Nucleus accumbens (tissue), 56 donors: ENCODE results near the gene TLE4.

Experiments
- DNase-seq, 56 donors: peaks; one replicate each; lab custom pipeline; 2025; lab: John Stamatoyannopoulos, UW

Gene TLE4

DNA sequence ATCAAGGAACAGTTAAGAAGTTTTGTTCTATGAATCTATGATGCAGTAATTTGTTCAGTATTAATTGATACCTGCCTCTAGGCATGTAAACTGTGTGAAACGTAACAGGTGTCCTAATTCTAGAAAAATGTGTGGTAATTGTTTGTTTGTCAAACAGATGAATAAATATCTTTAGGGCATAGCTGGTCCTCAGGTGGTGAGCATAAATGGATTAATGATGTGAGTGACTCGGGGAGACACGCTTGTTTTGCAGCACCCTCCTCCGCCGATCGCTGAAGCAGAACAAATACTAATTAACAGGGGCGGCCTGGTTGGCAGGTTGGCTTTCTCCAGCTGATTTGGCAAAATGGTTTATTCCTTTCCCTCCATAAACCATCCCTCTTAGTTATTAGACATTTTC lies 88.8 kb downstream of the TLE4 start:
- DNase-seq = no peak

DNA sequence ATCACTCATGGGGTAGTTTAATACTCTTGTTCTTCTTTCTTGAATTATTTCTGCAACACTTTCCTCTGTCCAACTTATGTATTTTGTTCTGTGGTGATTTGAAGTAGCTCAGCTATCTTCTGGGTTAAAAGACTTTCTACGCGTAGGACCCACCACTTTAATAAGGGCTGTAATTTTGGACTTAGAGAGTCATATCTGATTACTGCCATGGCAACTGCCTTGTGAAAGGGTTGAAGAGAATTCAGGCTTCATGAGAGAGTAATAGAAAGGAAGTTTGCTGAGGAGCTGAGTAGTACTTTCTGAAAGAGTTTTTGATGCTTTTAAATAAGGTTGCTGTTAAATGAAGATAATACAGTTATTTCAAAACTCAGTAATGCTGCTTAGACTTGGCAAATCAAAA lies 89.5 kb downstream of the TLE4 start:
- no peak for DNase-seq

DNA sequence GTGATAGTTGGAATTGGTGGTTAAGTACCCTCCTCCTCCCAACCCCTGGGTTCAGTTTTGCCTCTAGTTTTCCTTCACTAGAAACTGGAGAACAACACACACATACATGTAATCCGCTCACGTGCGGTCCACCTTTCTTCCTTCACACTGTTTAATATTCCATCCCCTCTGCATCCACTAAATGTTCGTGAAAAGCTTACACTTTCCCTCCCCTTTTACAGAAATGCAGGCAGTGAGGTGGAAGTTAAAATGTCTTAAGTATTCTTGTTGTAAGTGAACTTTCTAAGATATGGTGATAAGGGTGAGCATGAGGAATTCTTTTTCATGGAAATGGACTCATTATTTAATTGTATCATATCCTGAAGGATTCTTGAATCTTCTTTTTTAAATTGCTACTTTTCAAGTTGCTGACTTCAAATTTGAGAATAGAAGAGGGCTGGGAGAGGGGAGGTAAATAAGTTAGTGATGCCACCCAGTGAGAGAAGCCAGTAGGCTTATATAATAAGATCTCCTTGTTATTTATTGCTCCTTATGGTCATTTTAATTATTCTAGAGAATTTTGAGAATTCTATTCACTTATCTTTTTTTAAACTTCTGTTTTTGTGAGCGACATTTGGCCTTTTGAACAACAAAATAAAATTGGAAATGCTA lies 90.2 kb downstream of the TLE4 start:
- DNase-seq = no peak

DNA sequence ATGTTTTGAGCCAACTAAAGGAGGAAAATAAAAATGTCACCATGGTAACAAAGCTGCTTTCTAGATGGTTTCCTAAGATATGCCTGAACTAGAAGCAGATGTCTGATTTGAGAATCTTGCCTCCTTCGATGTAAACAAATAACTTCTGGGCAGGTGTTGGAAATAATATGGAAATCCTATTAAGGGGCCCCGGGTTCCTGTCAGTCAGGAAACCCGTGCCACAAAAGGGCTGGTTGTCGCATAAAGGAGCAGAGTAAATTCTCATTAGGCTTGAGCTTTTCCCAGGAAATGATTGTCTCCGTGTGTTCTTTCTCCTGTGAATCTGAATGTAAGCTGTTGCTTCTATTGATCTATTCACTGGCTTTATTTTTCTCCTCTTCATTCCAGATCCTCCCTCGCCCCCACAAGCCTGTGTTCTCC lies 90.8 kb downstream of the TLE4 start:
- DNase-seq = peak in 1 of 56 donors; percentile 11

DNA sequence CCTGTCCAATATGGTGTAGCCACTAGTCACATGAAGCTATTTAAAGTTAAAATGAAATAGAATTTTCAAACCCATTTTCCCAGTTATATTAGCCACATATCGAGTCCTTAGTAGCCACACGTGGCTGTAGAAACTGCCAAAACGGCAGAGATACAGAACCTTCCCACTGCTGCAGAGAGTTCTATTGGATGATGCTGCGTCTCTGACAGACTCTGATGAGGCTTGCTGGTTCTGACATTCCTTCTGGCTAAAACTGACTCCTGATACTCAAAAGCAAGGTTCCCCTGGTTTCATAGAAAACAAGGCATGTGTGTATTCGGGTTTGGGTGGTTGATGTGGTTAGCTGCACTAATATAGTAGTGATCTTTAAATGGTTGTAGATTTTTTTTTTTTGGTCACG lies 91.5 kb downstream of the TLE4 start:
- peak in 2 of 56 donors; percentile 9 to 17 for DNase-seq

DNA sequence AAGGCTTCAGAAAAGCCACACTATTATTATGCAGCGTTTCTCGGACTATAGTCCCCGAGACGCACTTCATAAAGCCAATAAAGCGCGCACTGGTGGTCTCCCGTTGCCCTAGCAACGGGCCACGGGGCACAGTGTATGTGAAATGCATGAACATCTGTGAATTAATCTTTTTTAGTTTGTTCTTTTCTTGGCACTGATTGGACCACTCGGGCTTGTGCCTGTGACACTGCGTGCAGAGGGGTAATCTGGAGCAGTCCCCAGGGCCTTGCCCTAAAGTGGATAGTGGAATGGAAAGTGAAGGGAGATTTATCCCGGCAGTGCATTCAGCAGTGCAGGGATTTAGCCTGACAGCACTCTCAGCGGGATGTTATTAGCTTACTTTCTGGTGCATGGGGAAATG lies 92.1 kb downstream of the TLE4 start:
- DNase-seq = peak in 1 of 56 donors; percentile 10

DNA sequence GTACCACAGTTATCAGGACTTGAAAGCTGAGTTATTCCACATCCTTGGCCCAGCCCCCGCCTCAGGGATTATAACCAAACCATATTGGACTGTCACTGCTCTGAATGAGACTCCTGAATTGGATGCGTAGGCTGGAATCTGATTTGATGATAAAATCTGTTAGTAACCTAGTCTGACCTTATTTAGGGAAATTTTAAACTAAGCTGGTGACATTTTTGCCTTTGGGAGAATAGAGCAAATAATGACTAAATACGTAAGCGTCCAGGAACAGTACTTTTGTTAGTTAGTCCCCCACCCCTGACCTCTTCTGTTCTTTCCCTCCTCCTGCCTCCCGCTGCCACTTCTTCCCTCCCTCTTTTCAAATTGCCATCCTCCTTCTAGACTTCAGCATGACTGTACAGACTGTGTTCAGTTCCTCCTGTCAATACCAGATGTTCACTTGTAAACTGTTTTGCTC lies 92.6 kb downstream of the TLE4 start:
- no peak for DNase-seq

DNA sequence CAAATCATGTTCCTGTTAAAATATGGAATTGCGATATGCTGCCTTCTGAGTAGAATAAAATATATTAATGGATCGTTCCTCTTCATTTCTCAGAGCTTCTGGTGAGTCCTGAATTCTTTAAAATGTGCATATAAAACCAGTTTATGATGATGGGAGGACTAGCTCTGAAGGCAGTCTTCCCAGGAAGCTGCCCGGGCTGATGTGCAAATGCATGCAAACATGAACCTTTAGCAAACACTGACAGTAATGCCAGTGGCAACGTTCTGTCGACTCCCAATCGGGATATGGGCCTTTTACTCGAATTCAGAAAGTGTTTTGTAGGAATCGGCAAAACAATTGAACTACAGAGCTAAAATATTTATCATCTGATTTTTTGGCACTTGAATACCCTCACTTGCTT lies 93.6 kb downstream of the TLE4 start:
- DNase-seq = no peak

DNA sequence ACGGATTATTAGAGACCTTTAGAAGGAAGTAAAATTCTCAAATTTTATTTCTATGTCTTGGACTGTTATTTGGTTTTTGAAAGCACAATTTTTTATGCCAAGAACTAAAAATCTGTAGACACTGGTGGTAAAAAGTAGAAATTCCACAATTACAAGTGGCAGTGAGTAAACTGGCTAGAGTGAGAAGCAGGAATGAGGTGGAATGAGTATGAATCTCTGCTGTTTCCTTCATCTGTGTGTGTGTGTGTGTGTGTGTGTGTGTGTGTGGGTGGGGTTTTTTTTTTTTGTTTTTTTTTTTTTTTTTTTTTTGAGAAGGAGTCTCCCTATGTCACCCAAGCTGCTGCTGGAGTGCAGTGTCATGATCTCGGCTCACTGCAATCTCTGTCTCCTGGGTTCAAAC lies 94.2 kb downstream of the TLE4 start:
- DNase-seq = no peak

DNA sequence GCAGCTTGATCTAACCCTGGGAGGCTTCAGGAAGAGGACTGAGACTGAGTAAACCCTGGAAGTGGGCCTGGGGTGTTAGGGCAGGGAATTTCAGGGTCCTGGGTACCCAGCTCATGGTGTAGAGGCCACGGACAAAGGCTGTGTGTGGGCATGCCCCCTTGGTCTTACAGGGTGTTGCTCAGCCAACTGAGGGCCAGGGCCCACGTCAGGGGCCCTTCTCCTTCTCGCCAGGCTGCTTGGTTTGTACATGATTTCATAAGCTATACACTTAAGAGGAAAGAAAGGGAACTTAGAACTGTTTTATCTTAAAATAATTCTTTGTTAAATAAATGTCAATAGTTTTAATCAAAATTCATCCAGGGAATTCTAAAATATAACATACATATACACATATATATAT lies 95.4 kb downstream of the TLE4 start:
- DNase-seq = no peak

DNA sequence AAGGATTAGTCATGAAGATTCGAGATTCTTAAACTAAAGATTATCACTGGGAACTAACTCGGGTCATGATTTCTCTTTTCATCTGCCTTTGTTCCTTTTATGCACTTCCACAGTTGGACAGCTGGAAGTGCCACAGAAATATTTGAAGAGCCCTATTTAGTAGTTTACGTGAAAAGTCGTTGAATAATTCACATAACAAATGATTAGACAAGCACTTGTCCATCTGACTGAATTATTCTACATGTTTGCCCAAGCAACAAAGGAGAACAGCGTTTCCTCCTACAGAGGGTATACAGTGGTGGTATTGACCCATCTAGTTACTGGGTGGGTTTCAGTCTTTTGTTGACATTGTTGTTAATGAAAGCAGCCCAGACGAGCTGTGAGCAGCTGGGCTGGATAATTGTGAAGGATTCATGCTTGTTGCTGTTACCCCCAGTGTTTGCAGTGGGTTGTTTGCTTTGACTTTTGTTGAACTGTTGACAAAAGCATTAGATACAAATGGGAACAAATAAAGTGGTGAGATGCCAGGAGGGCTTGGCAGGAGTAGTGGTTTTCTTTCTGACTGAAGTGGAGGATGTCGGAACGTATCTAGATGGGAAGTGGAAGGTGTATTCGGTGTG lies 96.2 kb downstream of the TLE4 start:
- peak in 1 of 56 donors; percentile 14 for DNase-seq

DNA sequence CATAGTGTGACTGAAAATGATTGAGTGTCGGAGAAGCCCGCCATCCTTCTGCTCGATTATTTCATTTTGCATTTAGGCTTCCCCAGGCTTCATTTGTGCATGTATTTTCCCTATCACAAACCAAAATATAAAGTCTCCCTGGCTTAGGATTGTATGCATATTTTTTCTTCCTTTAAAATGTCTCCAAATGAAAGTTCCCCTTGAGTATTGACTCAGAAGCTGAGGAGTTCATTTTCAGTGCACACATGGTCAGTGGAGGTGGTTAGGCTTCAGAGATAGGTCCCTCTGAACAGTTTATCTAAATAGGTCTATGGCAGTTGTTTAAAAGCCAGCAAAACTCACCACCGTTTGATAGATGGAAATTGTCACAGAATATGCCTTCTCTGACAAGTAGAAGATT lies 97.2 kb downstream of the TLE4 start:
- no peak for DNase-seq

DNA sequence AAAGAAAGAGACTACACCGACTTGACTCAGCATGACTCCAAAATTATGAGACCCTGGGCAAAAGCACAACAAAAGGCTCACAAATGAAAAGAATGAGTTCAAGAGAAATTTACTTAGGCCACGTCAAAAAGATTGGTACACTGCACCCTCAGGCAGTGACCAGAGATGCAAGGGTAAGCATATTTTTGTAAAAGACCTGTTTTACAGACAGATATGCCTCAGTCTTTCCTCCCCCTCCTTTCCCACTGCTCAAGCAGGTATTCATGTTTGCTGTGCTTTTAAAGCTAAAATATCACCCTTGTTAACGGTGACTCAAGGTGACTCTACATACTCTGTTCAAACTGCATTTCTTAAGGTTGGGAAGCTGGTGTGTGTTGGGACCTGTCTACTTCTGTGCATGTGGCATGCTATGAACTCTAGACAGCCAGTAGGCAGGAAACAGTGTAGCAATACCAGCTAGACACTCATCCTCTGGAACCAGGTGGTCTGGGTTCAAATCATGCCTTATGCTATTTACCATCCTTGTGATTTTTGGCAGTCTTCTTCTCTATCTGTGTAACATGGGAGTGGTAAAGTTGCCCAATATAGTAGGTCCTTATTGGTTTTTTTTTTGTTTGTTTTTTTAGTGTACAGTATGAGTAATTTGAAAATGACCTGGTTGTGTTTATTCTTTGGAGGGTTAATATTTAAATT lies 98.7 kb downstream of the TLE4 start:
- DNase-seq = no peak

DNA sequence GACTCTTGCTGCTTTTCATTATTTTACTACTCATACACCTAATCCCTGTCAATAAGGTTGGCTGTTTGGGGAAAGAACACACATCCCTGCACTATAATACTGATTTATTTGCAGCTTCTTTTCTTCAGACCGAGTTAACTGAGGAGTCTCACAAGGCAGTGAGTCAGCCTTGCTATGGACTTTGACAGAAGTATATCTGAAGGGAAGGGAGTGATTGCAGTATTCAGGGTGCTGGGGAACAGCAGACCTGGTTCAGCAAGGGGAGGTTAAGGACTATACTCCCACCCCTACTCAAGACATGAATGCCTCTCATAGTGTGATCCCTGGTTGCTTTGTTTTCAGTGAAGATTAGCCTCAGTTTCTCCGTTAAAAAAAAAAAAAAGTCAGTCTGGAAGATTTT lies 99.8 kb downstream of the TLE4 start:
- DNase-seq = no peak

DNA sequence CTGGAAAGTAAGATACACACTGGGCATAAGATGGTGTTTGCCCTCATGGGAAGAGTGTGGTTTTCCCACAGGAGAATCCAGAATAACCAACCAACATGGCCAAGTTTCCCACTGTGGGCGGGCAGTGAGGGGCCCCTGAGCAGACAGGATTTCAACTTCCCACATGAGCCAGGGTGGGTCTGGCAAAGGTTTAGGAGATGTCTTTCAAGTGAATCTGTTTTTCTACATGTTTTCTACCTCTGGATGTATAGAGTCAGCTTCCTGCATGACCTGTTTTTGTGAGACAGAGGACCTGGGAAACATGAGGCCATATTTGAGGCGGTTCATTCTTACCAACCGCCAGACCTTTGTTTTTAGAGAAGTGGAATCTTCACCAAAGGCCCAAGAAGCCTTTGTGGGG lies 100.5 kb downstream of the TLE4 start:
- DNase-seq = no peak

DNA sequence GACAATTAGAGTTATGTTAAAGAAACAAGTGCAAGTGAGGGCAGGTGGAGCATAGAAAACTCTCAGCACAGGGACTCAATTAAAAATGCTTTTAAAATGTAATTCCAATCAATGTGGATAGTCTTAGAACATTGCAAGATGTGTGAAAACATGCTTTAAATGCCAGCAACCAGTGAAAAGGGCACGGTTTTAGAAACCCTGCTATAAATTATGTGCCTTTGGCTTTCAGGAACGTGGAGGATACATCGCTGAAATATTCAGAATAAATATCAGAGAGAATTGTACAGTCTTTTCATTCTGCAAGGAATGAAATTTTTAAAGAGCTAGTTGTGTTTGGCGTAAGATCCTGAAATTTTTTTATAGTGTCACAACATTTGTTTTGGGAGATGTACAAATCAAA lies 101.1 kb downstream of the TLE4 start:
- no peak for DNase-seq

DNA sequence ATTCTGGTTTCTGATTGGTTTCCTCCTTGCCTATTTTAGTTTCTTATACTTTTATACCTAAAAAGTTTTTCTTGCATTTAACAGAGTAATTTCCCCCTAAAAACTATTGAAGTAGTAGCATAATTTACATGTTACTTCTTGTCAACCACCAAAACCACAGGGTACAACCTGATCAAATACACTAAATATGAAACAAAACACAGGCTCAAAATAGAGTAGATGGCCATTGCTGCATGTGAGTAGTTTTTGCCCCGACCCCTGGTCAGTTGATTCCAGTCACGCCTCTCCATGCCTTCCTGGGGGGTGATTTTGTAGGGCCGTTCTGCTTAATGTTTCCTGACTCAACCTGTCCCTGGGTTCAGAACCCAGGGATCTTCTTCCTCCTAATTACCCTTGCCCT lies 101.8 kb downstream of the TLE4 start:
- no peak for DNase-seq

DNA sequence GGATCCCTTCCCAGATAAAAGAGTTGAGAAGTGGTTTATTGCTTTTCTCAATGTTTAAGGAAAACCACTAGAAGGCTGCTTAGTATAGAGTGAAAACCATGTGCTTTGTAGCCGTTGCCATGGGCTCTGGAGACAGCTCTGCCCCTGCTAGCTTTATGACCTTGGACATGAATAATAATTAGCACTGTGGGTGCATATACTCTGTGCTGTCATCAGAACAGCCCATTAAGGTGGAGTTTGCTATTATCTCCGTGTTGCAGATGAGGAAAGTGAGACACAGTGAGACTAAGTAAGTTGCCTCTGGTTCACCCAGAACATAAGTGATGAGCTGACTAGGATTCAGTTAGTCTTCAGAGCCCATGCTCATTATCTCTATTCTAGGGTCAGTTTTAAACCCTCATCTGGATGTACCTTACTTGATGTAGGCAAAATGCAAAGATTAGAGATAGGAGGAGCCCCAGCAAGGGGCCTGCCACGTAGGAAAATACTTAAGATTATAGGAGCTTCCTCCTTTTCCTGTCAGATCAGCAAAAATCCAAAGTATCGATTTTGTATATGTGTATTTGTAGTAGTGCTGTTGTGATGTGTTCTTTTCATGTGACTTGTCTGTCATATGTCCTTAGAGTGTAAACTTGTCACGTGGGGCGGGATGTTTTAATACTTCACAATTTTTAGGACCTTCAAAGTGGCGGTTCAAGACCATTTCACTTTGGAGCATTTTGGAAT lies 102.5 kb downstream of the TLE4 start:
- no peak for DNase-seq

DNA sequence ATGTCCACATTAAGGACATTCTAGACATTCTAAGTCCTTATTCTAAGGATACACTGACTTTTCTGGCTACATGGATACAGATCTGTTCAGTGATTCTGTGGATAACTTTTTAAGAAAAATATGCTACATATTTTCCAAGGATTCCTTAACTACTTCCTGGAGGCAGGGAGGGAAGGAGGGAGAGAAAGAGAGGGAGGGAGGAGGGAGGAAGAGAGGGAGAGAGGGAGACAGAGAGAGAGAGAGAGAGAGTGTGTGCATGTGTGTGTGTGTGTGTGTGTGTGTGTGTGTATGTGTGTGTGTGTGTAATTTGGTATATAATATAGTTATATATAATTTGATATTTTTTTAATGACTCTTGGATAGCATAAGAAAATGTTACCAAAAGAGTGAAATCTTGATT lies 109.8 kb downstream of the TLE4 start:
- DNase-seq = no peak

DNA sequence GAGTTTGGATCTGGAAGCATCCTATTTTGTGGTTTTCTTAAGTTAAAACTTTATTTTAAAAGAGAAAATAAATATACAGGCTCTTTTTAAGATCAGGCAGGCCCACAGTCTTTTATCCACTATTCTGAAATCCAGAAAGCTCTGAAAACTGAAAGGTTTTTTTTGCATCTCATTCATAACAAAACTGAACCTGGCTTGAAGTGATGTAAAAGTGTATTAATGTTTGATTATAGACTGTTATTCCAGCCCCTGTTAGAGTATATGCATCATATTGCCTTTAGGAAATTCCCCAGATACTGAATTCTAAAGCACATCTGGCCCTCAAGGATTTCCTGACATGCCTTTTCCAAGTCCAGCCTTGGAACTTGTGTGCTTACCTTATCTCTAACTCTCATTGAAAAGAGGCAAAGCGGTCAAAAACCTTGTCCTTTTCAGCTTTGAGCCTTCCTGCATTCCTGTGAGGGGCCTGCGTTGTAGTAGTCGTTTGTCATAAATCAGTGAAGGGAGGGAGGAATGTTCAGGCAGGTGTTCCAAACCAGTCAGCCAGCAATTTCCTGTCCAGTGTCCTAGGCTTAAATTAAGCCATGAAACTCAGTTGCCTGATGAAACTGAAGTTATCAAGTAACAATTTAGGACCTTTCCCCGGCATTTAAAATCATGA lies 110.4 kb downstream of the TLE4 start:
- no peak for DNase-seq

DNA sequence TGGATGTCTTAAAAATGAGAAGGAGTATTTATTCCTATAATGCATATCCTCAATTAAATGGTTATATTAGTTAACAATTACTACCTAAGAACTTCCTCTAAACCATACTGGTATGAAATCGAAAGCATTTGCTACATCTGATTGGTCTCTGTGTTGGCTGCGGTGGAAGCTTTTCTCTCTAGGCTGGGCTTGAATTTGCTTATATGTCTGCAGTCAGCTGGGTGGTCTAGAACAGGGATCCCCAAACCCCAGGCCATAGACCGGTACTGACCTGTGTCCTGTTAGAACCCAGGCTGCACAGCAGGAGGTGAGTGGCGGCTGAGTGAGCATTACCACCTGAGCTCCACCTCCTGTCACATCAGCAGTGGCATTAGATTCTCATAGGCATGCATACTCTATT lies 112.3 kb downstream of the TLE4 start:
- DNase-seq = no peak
